Measurements from ENCODE around the gene PDLIM4. TPM values are rescaled to one million over a fixed set of nuclear protein-coding genes. Genes with fewer than 3 reads are reported as not detected.

The PDLIM4 gene
- total RNA-seq, 1 donor from 2014 or later = 56.6 TPM

DNA sequence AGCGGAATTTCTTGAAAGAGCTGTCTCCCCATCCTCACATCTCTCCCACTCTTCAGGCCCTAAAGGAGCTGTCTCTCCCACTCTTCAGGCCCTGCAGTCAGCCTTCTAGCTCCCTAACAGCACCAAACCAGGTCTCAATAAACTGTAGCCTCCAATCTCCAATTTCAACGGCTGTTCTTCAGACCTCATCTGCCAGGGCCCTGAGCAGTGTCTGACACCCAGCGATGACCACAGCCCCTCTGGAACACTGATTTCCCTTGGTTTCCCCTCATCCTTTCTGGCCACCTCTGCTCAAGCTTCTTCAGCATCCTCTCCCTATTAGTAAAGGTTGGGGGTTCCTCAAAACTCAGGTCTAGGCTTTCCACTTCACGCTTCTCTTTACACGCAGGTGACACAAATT lies 28.3 kb upstream of the PDLIM4 start:
- Histone ChIP-seq H3K4me3 (ENCODE audit: insufficient read depth, low read depth, low read length) (no peak overlapping the region), H3K4me1 (ENCODE audit: insufficient read depth, low read length) (peaks cover 32% of the 10 kb centered on the region), H4K20me1 (ENCODE audit: insufficient read depth, low read length) (peaks cover 24% of the 10 kb centered on the region), H3K9me3 (ENCODE audit: insufficient read depth, low read depth, low read length) (no peaks in the 10 kb centered on the region), H3K27me3 (ENCODE audit: insufficient read depth, low read length) (no peaks in the 10 kb centered on the region), H3K4me2 (ENCODE audit: low read length) (no peak overlapping the region), H3K9ac (ENCODE audit: low read length) (no peak overlapping the region), H3K36me3 (ENCODE audit: insufficient read depth, low read length) (no peaks in the 10 kb centered on the region), H3K79me2 (ENCODE audit: insufficient read depth, low read length) (peaks cover 27% of the 10 kb centered on the region), H3K27ac (ENCODE audit: low read depth, low read length) (no peak overlapping the region), H2AFZ (ENCODE audit: low read depth, low read length) (no peak overlapping the region)
- H3K27ac Mint-ChIP-seq (ENCODE audit: unreplicated experiment) = no peak overlapping the region
- no peak for FAIRE-seq
- H3K9me3 Mint-ChIP-seq (ENCODE audit: unreplicated experiment) = peaks cover 8% of the 10 kb centered on the region
- peaks cover 26% of the 10 kb centered on the region for H3K27me3 Mint-ChIP-seq (ENCODE audit: low read depth, unreplicated experiment)
- no peak for TF ChIP-seq CTCF (IDR thresholded peaks at IDR 0.05; ENCODE audit: insufficient read depth, low read depth, low read length)
- TF ChIP-seq EZH2 (IDR thresholded peaks at IDR 0.05; ENCODE audit: insufficient read depth, low read length) = no peak
- no peaks in the 10 kb centered on the region for H3K36me3 Mint-ChIP-seq (ENCODE audit: low read depth, unreplicated experiment)
- DNase-seq (ENCODE audit: low read depth) = no peak
- peaks cover 23% of the 10 kb centered on the region for H3K4me1 Mint-ChIP-seq (ENCODE audit: low read depth, unreplicated experiment)
- H3K4me3 Mint-ChIP-seq (ENCODE audit: unreplicated experiment) = peak overlapping the region; percentile 74

DNA sequence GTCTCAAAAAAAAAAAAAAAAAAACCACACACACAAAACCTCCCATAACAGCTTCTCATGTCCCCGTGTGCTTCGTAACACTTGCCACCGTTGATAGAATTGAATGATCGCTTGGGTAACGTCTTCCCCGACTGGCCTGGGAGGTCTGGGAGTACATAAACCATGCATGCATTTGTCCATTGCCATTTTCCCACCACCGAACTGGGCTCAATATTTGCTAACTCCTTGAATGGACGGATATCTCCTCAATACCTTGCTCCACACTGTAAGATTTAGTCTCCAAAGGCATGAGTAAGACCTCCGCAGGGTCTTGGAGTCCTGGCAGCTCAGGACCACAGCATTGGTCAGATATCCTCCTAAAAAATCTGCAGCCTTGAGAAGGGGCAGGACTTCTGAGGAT lies 26.6 kb upstream of the PDLIM4 start:
- Histone ChIP-seq H3K79me2 (ENCODE audit: insufficient read depth, low read length) (peaks cover 16% of the 10 kb centered on the region), H4K20me1 (ENCODE audit: insufficient read depth, low read length) (peaks cover 8% of the 10 kb centered on the region), H3K9ac (ENCODE audit: low read length) (no peak overlapping the region), H2AFZ (ENCODE audit: low read depth, low read length) (no peak overlapping the region), H3K4me2 (ENCODE audit: low read length) (no peak overlapping the region), H3K4me1 (ENCODE audit: insufficient read depth, low read length) (peaks cover 16% of the 10 kb centered on the region), H3K27ac (ENCODE audit: low read depth, low read length) (no peak overlapping the region), H3K27me3 (ENCODE audit: insufficient read depth, low read length) (no peaks in the 10 kb centered on the region), H3K4me3 (ENCODE audit: insufficient read depth, low read depth, low read length) (no peak overlapping the region), H3K36me3 (ENCODE audit: insufficient read depth, low read length) (no peaks in the 10 kb centered on the region), H3K9me3 (ENCODE audit: insufficient read depth, low read depth, low read length) (no peaks in the 10 kb centered on the region)
- Mint-ChIP-seq H3K9me3 (ENCODE audit: unreplicated experiment) (peaks cover 8% of the 10 kb centered on the region), H3K27me3 (ENCODE audit: low read depth, unreplicated experiment) (peaks cover 26% of the 10 kb centered on the region), H3K36me3 (ENCODE audit: low read depth, unreplicated experiment) (no peaks in the 10 kb centered on the region), H3K4me3 (ENCODE audit: unreplicated experiment) (no peak overlapping the region), H3K4me1 (ENCODE audit: low read depth, unreplicated experiment) (peaks cover 7% of the 10 kb centered on the region), H3K27ac (ENCODE audit: unreplicated experiment) (no peak overlapping the region)
- FAIRE-seq (no peak), DNase-seq (ENCODE audit: low read depth) (no peak)
- TF ChIP-seq EZH2 (IDR thresholded peaks at IDR 0.05; ENCODE audit: insufficient read depth, low read length) (no peak), CTCF (IDR thresholded peaks at IDR 0.05; ENCODE audit: insufficient read depth, low read depth, low read length) (no peak)

DNA sequence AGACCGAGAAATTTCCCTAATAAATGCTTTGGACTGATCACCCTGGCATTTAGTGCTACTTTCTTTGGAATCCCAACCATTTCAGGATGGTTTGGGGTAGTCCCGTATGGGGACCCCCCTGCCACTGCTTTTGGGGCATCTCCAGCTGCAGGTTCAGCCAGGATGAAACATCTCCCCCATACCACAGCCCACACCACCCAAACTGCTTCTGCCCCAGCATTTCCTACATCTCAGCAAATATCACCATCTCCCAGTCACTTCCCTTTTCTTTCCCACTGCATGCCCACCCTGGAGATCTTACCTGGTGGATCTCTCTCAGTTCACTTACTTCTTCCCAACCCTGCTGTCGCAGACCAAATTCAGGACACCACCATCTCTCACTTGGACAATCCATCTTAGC lies 25.0 kb upstream of the PDLIM4 start:
- Mint-ChIP-seq H3K9me3 (ENCODE audit: unreplicated experiment) (peaks cover 8% of the 10 kb centered on the region), H3K27ac (ENCODE audit: unreplicated experiment) (no peak overlapping the region), H3K4me1 (ENCODE audit: low read depth, unreplicated experiment) (peaks cover 3% of the 10 kb centered on the region), H3K4me3 (ENCODE audit: unreplicated experiment) (no peak overlapping the region), H3K27me3 (ENCODE audit: low read depth, unreplicated experiment) (peaks cover 26% of the 10 kb centered on the region), H3K36me3 (ENCODE audit: low read depth, unreplicated experiment) (no peaks in the 10 kb centered on the region)
- peaks cover under 1% of the 10 kb centered on the region for H3K79me2 ChIP-seq (ENCODE audit: insufficient read depth, low read length)
- no peak overlapping the region for H3K9ac ChIP-seq (ENCODE audit: low read length)
- H2AFZ ChIP-seq (ENCODE audit: low read depth, low read length) = no peak overlapping the region
- no peak for FAIRE-seq
- TF ChIP-seq CTCF (IDR thresholded peaks at IDR 0.05; ENCODE audit: insufficient read depth, low read depth, low read length) (no peak), EZH2 (IDR thresholded peaks at IDR 0.05; ENCODE audit: insufficient read depth, low read length) (no peak)
- H3K9me3 ChIP-seq (ENCODE audit: insufficient read depth, low read depth, low read length) = no peaks in the 10 kb centered on the region
- H3K36me3 ChIP-seq (ENCODE audit: insufficient read depth, low read length) = no peaks in the 10 kb centered on the region
- no peak overlapping the region for H3K27ac ChIP-seq (ENCODE audit: low read depth, low read length)
- H3K4me1 ChIP-seq (ENCODE audit: insufficient read depth, low read length) = peaks cover 4% of the 10 kb centered on the region
- no peak overlapping the region for H3K4me2 ChIP-seq (ENCODE audit: low read length)
- no peaks in the 10 kb centered on the region for H4K20me1 ChIP-seq (ENCODE audit: insufficient read depth, low read length)
- DNase-seq (ENCODE audit: low read depth) = no peak
- H3K27me3 ChIP-seq (ENCODE audit: insufficient read depth, low read length) = no peaks in the 10 kb centered on the region
- H3K4me3 ChIP-seq (ENCODE audit: insufficient read depth, low read depth, low read length) = no peak overlapping the region

Measured in astrocyte (in vitro differentiated cells and primary cell).